Measurements from ENCODE around the gene CIART. TPM values are rescaled to one million over a fixed set of nuclear protein-coding genes. Genes with fewer than 3 reads are reported as not detected.

CIART gene
- total and polyA plus RNA-seq, 2 of the 8 experiments (the other 6 are each of a cell fraction or from before 2014, with no cell fraction given) = 9.6 to 33.3 TPM

DNA sequence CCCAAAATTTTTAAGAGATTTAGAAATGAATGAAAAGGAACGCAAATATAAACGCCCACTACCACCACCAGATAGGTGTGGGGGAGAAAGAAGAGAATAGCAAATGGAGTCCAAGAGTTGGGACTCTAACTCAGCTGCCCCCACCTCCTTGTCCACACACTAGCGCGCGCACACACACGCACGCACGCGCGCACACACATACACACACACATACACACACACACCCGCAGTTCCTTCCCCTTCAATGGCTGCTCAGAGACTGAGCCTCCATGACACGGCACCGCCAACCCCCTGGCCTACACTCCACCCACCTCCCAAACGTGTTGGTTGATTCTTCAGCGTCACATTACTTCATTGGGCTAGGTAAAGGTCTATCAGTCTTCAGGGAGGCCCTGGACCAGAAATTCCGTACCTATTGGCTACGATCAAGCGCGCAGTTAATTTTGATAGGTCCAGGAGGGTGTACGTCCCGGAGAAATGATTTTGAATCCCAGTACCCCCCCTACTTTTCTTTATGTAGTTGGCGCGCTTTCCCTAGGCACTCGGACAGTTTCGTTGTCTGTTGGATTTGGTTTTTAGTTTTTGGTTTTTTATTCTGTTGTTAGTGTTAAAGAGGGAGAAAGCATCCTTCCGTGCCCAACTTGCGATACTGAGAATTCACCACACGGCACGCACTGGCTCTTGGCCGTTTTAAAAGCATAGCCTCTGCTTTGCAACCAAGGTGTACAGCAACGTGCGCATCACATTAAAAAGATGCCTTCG is 46.3 kb upstream of the CIART start, which contains the start of gene ANP32E (continued):
- TF ChIP-seq TAF7 (optimal IDR thresholded peaks at IDR 0.05; ENCODE audit: borderline replicate concordance, low read depth, low read length) (peak; percentile 99), SAP30 (IDR thresholded peaks at IDR 0.05; ENCODE audit: insufficient read depth, insufficient replicate concordance, low read length) (peak; percentile 22), HDAC2 (IDR thresholded peaks at IDR 0.05; ENCODE audit: borderline replicate concordance in 1 of 2, low read depth in 2 of 2, low read length in 2 of 2) (0 out of 4 replicates have a peak, but pooled peaks of 1 of the 2 experiments have one; percentile 2), GTF2F1 (IDR thresholded peaks at IDR 0.05; ENCODE audit: borderline replicate concordance, low read depth, low read length) (peak; percentile 71), MAFK (IDR thresholded peaks at IDR 0.05; ENCODE audit: low read depth, low read length) (no peak), BACH1 (IDR thresholded peaks at IDR 0.05; ENCODE audit: low read length) (no peak), POLR2AphosphoS5 (IDR thresholded peaks at IDR 0.05; ENCODE audit: low read depth, low read length) (peak; percentile 94), CHD2 (IDR thresholded peaks at IDR 0.05; ENCODE audit: low read length) (peak; percentile 91), NRF1 (IDR thresholded peaks at IDR 0.05; ENCODE audit: low read depth, low read length) (no peak; the same call in 1 of the 2 replicates), KDM1A (IDR thresholded peaks at IDR 0.05; ENCODE audit: borderline replicate concordance, low read length) (no peak), YY1 (IDR thresholded peaks at IDR 0.05; ENCODE audit: low read depth, low read length) (peak; percentile 90), NANOG (IDR thresholded peaks at IDR 0.05; ENCODE audit: insufficient read depth, low read depth, low read length, poor library complexity, severe bottlenecking) (no peak), MAX (IDR thresholded peaks at IDR 0.05) (peak; percentile 83), RFX5 (IDR thresholded peaks at IDR 0.05; ENCODE audit: borderline replicate concordance, low read depth, low read length) (0 out of 2 replicates have a peak, but pooled peaks have one; percentile 22), EGR1 (IDR thresholded peaks at IDR 0.05; ENCODE audit: borderline replicate concordance, low read depth, low read length) (no peak), RNF2 (IDR thresholded peaks at IDR 0.05; ENCODE audit: borderline replicate concordance, low read depth, low read length, missing control alignments, poor library complexity, severe bottlenecking) (no peak), SIRT6 (IDR thresholded peaks at IDR 0.05; ENCODE audit: low read length) (no peak)
